HEK293 (cell line): Measurements from ENCODE around the gene CUL7.

Source experiments
- GFI1B ChIP-seq: fragments of 450-650 bp; formaldehyde crosslinking; IDR thresholded peaks from 2 replicates; pipeline ENCODE4 v1.5.1; 2016; ENCODE audit warnings: missing biosample characterization, missing genetic modification characterization
- GLIS2 ChIP-seq: fragments of 450-650 bp; formaldehyde crosslinking; IDR thresholded peaks from 2 replicates; pipeline ENCODE4 v1.5.1; 2016; ENCODE audit warnings: missing biosample characterization, missing genetic modification characterization
- HOXC10 ChIP-seq: sonication (generic); formaldehyde crosslinking; IDR thresholded peaks from 2 replicates; pipeline ENCODE4 v1.8.1; 2023; ENCODE audit warnings: mild to moderate bottlenecking, missing genetic modification reagents
- KLF1 ChIP-seq: fragments of 450-650 bp; formaldehyde crosslinking; IDR thresholded peaks from 2 replicates; pipeline ENCODE4 v1.5.1; 2016; ENCODE audit warnings: missing biosample characterization, missing genetic modification characterization
- KLF9 ChIP-seq: fragments of 450-650 bp; formaldehyde crosslinking; IDR thresholded peaks from 2 replicates; pipeline ENCODE4 v1.5.1; 2016; ENCODE audit warnings: missing biosample characterization, missing genetic modification characterization, low read depth
- MEIS1 ChIP-seq: sonication (generic); formaldehyde crosslinking; IDR thresholded peaks from 2 replicates; pipeline ENCODE4 v1.8.1; 2022; ENCODE audit warnings: missing genetic modification reagents, mild to moderate bottlenecking, borderline replicate concordance
- MYNN ChIP-seq: fragments of 450-650 bp; formaldehyde crosslinking; IDR thresholded peaks from 2 replicates; pipeline ENCODE4 v1.5.1; 2016; ENCODE audit warnings: missing biosample characterization, missing genetic modification characterization, borderline replicate concordance
- REPIN1 ChIP-seq: fragments of 450-650 bp; formaldehyde crosslinking; IDR thresholded peaks from 2 replicates; pipeline ENCODE4 v1.5.1; 2017; ENCODE audit warnings: missing biosample characterization, missing genetic modification characterization, low read depth
- ZBTB1 ChIP-seq: fragments of 450-650 bp; formaldehyde crosslinking; IDR thresholded peaks from 2 replicates; pipeline ENCODE4 v1.5.1; 2016; ENCODE audit warnings: missing biosample characterization, missing genetic modification characterization
- ZBTB10 ChIP-seq: fragments of 450-650 bp; formaldehyde crosslinking; IDR thresholded peaks from 2 replicates; pipeline ENCODE4 v1.5.1; 2016; ENCODE audit warnings: missing biosample characterization, missing genetic modification characterization
- ZBTB20 ChIP-seq: fragments of 450-650 bp; formaldehyde crosslinking; IDR thresholded peaks from 2 replicates; pipeline ENCODE4 v1.5.1; 2016; ENCODE audit warnings: missing biosample characterization, missing genetic modification characterization
- ZBTB6 ChIP-seq: fragments of 450-650 bp; formaldehyde crosslinking; IDR thresholded peaks from 2 replicates; pipeline ENCODE4 v1.5.1; 2017; ENCODE audit warnings: missing biosample characterization, missing genetic modification characterization
- ZNF10 ChIP-seq: fragments of 450-650 bp; formaldehyde crosslinking; IDR thresholded peaks from 2 replicates; pipeline ENCODE4 v1.5.1; 2017; ENCODE audit warnings: missing biosample characterization, missing genetic modification characterization
- ZNF133 ChIP-seq: fragments of 450-650 bp; formaldehyde crosslinking; IDR thresholded peaks from 2 replicates; pipeline ENCODE4 v1.5.1; 2016; ENCODE audit warnings: missing biosample characterization, missing genetic modification characterization
- ZNF169 ChIP-seq: fragments of 450-650 bp; formaldehyde crosslinking; IDR thresholded peaks from 2 replicates; pipeline ENCODE4 v1.5.1; 2016; ENCODE audit warnings: missing biosample characterization, missing genetic modification characterization
- ZNF19 ChIP-seq: fragments of 450-650 bp; formaldehyde crosslinking; IDR thresholded peaks from 2 replicates; pipeline ENCODE4; 2016; ENCODE audit warnings: missing biosample characterization, missing genetic modification characterization, low read depth
- ZNF311 ChIP-seq: fragments of 450-650 bp; formaldehyde crosslinking; IDR thresholded peaks from 2 replicates; pipeline ENCODE4 v1.5.1; 2017; ENCODE audit warnings: missing biosample characterization, missing genetic modification characterization, borderline replicate concordance
- ZNF324 ChIP-seq: fragments of 450-650 bp; formaldehyde crosslinking; IDR thresholded peaks from 2 replicates; pipeline ENCODE4 v1.5.1; 2016; ENCODE audit warnings: missing biosample characterization, missing genetic modification characterization
- ZNF561 ChIP-seq: fragments of 450-650 bp; IDR thresholded peaks from 2 replicates; pipeline ENCODE4 v1.5.1; 2018; ENCODE audit warnings: missing biosample characterization, missing genetic modification characterization, borderline replicate concordance
- ZNF596 ChIP-seq: fragments of 450-650 bp; IDR thresholded peaks from 2 replicates; pipeline ENCODE4 v1.5.0; 2018; ENCODE audit warnings: missing biosample characterization, mild to moderate bottlenecking, missing genetic modification characterization, moderate library complexity
- ZNF600 ChIP-seq: fragments of 450-650 bp; formaldehyde crosslinking; IDR thresholded peaks from 2 replicates; pipeline ENCODE4 v1.5.1; 2016; ENCODE audit warnings: missing biosample characterization, missing genetic modification characterization
- ZNF610 ChIP-seq: fragments of 450-650 bp; formaldehyde crosslinking; IDR thresholded peaks from 2 replicates; pipeline ENCODE4 v1.5.1; 2016; ENCODE audit warnings: missing biosample characterization, missing genetic modification characterization, borderline replicate concordance
- ZNF629 ChIP-seq: fragments of 450-650 bp; formaldehyde crosslinking; IDR thresholded peaks from 2 replicates; pipeline ENCODE4 v1.5.1; 2017; ENCODE audit warnings: missing biosample characterization, missing genetic modification characterization
- ZNF658 ChIP-seq: fragments of 450-650 bp; formaldehyde crosslinking; IDR thresholded peaks from 2 replicates; pipeline ENCODE4; 2016; ENCODE audit warnings: missing biosample characterization, missing genetic modification characterization
- ZSCAN23 ChIP-seq: fragments of 450-650 bp; formaldehyde crosslinking; IDR thresholded peaks from 2 replicates; pipeline ENCODE4 v1.5.1; 2016; ENCODE audit warnings: missing biosample characterization, missing genetic modification characterization
- ZXDB ChIP-seq: fragments of 450-650 bp; formaldehyde crosslinking; IDR thresholded peaks from 2 replicates; pipeline ENCODE4 v1.5.1; 2016; ENCODE audit warnings: missing biosample characterization, missing genetic modification characterization
- TF ChIP-seq, protein P1 (sequence below): fragments of 450-650 bp; formaldehyde crosslinking; IDR thresholded peaks from 2 replicates; pipeline ENCODE4 v1.5.1; 2016; ENCODE audit warnings: missing biosample characterization, missing genetic modification characterization, borderline replicate concordance
- TF ChIP-seq, protein P2 (sequence below): fragments of 450-650 bp; formaldehyde crosslinking; IDR thresholded peaks from 2 replicates; pipeline ENCODE4 v1.5.1; 2017; ENCODE audit warnings: missing biosample characterization, missing genetic modification characterization
- TF ChIP-seq, protein P3 (sequence below): fragments of 450-650 bp; formaldehyde crosslinking; IDR thresholded peaks from 2 replicates; pipeline ENCODE4 v1.5.1; 2016; ENCODE audit warnings: missing biosample characterization, missing genetic modification characterization

Gene CUL7

DNA sequence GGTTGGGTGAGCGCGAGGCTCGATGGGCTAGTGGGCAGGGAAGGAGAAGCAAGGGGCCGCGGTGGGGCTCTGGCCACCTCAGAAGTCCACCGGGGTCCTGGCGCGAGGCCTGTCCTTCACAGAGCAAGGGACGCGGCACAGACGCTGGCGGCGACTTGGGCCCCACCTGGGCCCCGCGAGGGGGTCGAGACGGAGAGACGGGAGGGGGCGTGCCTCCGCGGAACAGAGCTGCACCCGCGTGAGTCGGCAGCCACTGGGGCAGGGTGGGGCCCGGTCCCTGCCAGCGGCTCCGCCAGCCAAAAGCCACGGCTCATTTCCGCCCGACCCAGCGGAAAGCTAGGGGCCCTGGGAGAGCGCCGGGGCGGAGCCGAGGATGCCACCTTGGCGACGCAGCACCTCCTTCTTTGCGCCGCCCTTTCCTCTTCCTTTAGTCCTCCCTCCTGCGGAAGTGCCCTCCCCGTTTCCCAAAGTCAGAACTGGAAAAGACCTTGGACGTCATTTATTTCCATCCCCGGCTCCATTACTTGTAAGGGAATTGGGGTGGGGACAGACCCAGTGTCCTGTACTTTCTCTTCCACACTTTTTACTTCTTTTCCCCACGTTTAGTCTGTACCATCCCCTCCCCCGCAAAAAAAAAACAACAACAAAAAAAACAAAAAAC, at the start of gene CUL7 (continued):
- TF ChIP-seq, protein P1, sequence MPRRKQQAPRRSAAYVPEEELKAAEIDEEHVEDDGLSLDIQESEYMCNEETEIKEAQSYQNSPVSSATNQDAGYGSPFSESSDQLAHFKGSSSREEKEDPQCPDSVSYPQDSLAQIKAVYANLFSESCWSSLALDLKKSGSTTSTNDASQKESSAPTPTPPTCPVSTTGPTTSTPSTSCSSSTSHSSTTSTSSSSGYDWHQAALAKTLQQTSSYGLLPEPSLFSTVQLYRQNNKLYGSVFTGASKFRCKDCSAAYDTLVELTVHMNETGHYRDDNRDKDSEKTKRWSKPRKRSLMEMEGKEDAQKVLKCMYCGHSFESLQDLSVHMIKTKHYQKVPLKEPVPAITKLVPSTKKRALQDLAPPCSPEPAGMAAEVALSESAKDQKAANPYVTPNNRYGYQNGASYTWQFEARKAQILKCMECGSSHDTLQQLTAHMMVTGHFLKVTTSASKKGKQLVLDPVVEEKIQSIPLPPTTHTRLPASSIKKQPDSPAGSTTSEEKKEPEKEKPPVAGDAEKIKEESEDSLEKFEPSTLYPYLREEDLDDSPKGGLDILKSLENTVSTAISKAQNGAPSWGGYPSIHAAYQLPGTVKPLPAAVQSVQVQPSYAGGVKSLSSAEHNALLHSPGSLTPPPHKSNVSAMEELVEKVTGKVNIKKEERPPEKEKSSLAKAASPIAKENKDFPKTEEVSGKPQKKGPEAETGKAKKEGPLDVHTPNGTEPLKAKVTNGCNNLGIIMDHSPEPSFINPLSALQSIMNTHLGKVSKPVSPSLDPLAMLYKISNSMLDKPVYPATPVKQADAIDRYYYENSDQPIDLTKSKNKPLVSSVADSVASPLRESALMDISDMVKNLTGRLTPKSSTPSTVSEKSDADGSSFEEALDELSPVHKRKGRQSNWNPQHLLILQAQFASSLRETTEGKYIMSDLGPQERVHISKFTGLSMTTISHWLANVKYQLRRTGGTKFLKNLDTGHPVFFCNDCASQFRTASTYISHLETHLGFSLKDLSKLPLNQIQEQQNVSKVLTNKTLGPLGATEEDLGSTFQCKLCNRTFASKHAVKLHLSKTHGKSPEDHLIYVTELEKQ (tag by site-specific recombination), result no peak
- TF ChIP-seq ZNF10 (tag by site-specific recombination), result no peak; the same call in 1 of the 2 replicates
- no peak for TF ChIP-seq REPIN1
- TF ChIP-seq ZNF596 (tag by site-specific recombination), result no peak
- TF ChIP-seq ZNF610 (tag by site-specific recombination), result 0 out of 2 replicates have a peak, but pooled peaks have one; percentile 47
- no peak for TF ChIP-seq ZNF658 (tag by site-specific recombination)
- TF ChIP-seq ZBTB1 (tag by site-specific recombination), result no peak
- no peak; the same call in 1 of the 2 replicates for TF ChIP-seq ZNF600 (tag by site-specific recombination)
- TF ChIP-seq ZNF311 (tag by site-specific recombination), result no peak
- no peak for TF ChIP-seq HOXC10
- peak; percentile 98 for TF ChIP-seq KLF9 (tag by site-specific recombination)
- TF ChIP-seq ZNF324 (tag by site-specific recombination), result no peak; the same call in 1 of the 2 replicates
- TF ChIP-seq ZXDB (tag by site-specific recombination), result peak; percentile 73
- TF ChIP-seq ZBTB10 (tag by site-specific recombination), result 0 out of 2 replicates have a peak, but pooled peaks have one; percentile 59
- TF ChIP-seq KLF1 (tag by site-specific recombination), result peak; percentile 89
- TF ChIP-seq, protein P2, sequence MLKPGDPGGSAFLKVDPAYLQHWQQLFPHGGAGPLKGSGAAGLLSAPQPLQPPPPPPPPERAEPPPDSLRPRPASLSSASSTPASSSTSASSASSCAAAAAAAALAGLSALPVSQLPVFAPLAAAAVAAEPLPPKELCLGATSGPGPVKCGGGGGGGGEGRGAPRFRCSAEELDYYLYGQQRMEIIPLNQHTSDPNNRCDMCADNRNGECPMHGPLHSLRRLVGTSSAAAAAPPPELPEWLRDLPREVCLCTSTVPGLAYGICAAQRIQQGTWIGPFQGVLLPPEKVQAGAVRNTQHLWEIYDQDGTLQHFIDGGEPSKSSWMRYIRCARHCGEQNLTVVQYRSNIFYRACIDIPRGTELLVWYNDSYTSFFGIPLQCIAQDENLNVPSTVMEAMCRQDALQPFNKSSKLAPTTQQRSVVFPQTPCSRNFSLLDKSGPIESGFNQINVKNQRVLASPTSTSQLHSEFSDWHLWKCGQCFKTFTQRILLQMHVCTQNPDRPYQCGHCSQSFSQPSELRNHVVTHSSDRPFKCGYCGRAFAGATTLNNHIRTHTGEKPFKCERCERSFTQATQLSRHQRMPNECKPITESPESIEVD (tag by site-specific recombination), result no peak
- peak; percentile 91 for TF ChIP-seq ZBTB20 (tag by site-specific recombination)
- no peak for TF ChIP-seq GFI1B (tag by site-specific recombination)
- TF ChIP-seq, protein P3, sequence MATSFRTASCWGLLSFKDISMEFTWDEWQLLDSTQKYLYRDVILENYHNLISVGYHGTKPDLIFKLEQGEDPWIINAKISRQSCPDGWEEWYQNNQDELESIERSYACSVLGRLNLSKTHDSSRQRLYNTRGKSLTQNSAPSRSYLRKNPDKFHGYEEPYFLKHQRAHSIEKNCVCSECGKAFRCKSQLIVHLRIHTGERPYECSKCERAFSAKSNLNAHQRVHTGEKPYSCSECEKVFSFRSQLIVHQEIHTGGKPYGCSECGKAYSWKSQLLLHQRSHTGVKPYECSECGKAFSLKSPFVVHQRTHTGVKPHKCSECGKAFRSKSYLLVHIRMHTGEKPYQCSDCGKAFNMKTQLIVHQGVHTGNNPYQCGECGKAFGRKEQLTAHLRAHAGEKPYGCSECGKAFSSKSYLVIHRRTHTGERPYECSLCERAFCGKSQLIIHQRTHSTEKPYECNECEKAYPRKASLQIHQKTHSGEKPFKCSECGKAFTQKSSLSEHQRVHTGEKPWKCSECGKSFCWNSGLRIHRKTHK (tag by site-specific recombination), result no peak
- peak; percentile 86; the same call in 1 of the 2 replicates for TF ChIP-seq ZNF561
- TF ChIP-seq ZNF629 (tag by site-specific recombination), result peak; percentile 93
- no peak for TF ChIP-seq ZBTB6 (tag by site-specific recombination)
- no peak for TF ChIP-seq ZNF133 (tag by site-specific recombination)
- peak; percentile 98 for TF ChIP-seq GLIS2
- TF ChIP-seq ZNF169 (tag by site-specific recombination), result no peak
- TF ChIP-seq ZSCAN23 (tag by site-specific recombination), result no peak
- TF ChIP-seq ZNF19, result no peak
- TF ChIP-seq MYNN (tag by site-specific recombination), result no peak
- no peak for TF ChIP-seq MEIS1 (CRISPR knock-in tag)
